ENCODE data around the gene TRAPPC1. TPM values are rescaled to one million over a fixed set of nuclear protein-coding genes. Genes with fewer than 3 reads are reported as not detected.

Gene TRAPPC1
- total RNA-seq, 4 donors from 2014 or later, result 24.1 to 39.3 (median 36.8) TPM

- peaks cover 0 to 80% (median 33%) of the 10 kb centered on the region in 4 donors for H3K4me1 ChIP-seq
- H3K36me3 ChIP-seq, result peaks cover 0 to 12% (median 0%) of the 10 kb centered on the region in 3 donors
- no peaks in the 10 kb centered on the region for H3K9me3 ChIP-seq
- TF ChIP-seq EP300 (IDR thresholded peaks at IDR 0.05) (no peak), CTCF (IDR thresholded peaks at IDR 0.05) (no peak)
- H3K4me3 ChIP-seq, result peak overlapping the region; percentile 47 to 88 (median 50)
- H3K27me3 ChIP-seq, result no peaks in the 10 kb centered on the region
- 1% methylated on average over 3 of the region's 3 CpGs for WGBS, 2 donors
- H3K27ac ChIP-seq, result peak overlapping the region; percentile 62 to 95 (median 85)
- DNase-seq (ENCODE audit: low spot score in 2 of 2), result no peak
Observed at GRCh38 chr17:7883781-7884386, 47.9 kb downstream of the TRAPPC1 start.

GRCh38 chr17:7882629-7883028 is 49.1 kb downstream of the TRAPPC1 start:
- Histone ChIP-seq H3K4me3 (peak overlapping the region in 1 of 4 donors; percentile 2), H3K27ac (peak overlapping the region; percentile 62 to 95 (median 85)), H3K36me3 (peaks cover 0 to 17% (median 0%) of the 10 kb centered on the region in 3 donors), H3K4me1 (peaks cover 0 to 69% (median 21%) of the 10 kb centered on the region in 4 donors), H3K27me3 (no peaks in the 10 kb centered on the region), H3K9me3 (no peaks in the 10 kb centered on the region)
- TF ChIP-seq POLR2A (IDR thresholded peaks at IDR 0.05) (peak in 1 of 2 donors; percentile 57), EP300 (IDR thresholded peaks at IDR 0.05) (peak in 1 of 2 donors; percentile 69), CTCF (IDR thresholded peaks at IDR 0.05) (no peak)
- no peak for DNase-seq (ENCODE audit: low spot score in 2 of 2)
- 72 to 75% methylated on average over 3 of the region's 3 CpGs for WGBS, 2 donors

- no peak for TF ChIP-seq POLR2A (IDR thresholded peaks at IDR 0.05)
- TF ChIP-seq CTCF (IDR thresholded peaks at IDR 0.05), result no peak
- no peak for TF ChIP-seq EP300 (IDR thresholded peaks at IDR 0.05)
- peaks cover 0 to 65% (median 18%) of the 10 kb centered on the region in 4 donors for H3K4me1 ChIP-seq
- DNase-seq (ENCODE audit: low spot score in 2 of 2), result no peak
- no peaks in the 10 kb centered on the region for H3K9me3 ChIP-seq
- no peak overlapping the region for H3K4me3 ChIP-seq
- 68 to 74% methylated on average over 7 of the region's 7 CpGs for WGBS, 2 donors
- peak overlapping the region in 2 of 4 donors; percentile 91 to 95 for H3K27ac ChIP-seq
- H3K27me3 ChIP-seq, result no peaks in the 10 kb centered on the region
- H3K36me3 ChIP-seq, result peaks cover 0 to 17% (median 0%) of the 10 kb centered on the region in 3 donors
Observed at GRCh38 chr17:7882068-7882467, 49.7 kb downstream of the TRAPPC1 start.

- Histone ChIP-seq H3K36me3 (peaks cover 0 to 17% (median 0%) of the 10 kb centered on the region in 3 donors), H3K27ac (peak overlapping the region in 2 of 4 donors; percentile 91 to 95), H3K4me3 (no peak overlapping the region), H3K27me3 (no peaks in the 10 kb centered on the region), H3K9me3 (no peaks in the 10 kb centered on the region), H3K4me1 (peaks cover 0 to 59% (median 13%) of the 10 kb centered on the region in 4 donors)
- no peak for DNase-seq (ENCODE audit: low spot score in 2 of 2)
- TF ChIP-seq EP300 (IDR thresholded peaks at IDR 0.05) (no peak), POLR2A (IDR thresholded peaks at IDR 0.05) (no peak), CTCF (IDR thresholded peaks at IDR 0.05) (no peak)
- 43 to 47% methylated on average over 7 of the region's 7 CpGs for WGBS, 2 donors
Observed at GRCh38 chr17:7881276-7882054, 50.3 kb downstream of the TRAPPC1 start.

Small RNA genes within 50 kb of the gene (small RNA-seq; reads per million reads assigned to genes)
- 1.1 reads per million, percentile 25 among the genes with 10 or more reads in this experiment for gene SCARNA21

Other genes with a start within 250 kb of the TRAPPC1 start
- gene TP53, start 244.5 kb downstream of the TRAPPC1 start, total RNA-seq, result 10 to 100 TPM; 26.7 to 32.1 (median 30.0) TPM
- gene WRAP53, start 243.5 kb downstream of the TRAPPC1 start, total RNA-seq, result 1 to 10 TPM; 3.6 to 8.0 (median 4.8) TPM
- under 1 TPM in 2 of 4 donors, not detected in 2; 0.20 to 0.21 TPM for gene EFNB3, start 226.7 kb downstream of the TRAPPC1 start, total RNA-seq
- gene DNAH2, start 214.2 kb downstream of the TRAPPC1 start, total RNA-seq, result 1 to 10 TPM in 1 of 4 donors, under 1 TPM in 3; under 0.01 to 1.4 (median under 0.01) TPM
- gene KDM6B, start 97.7 kb downstream of the TRAPPC1 start, total RNA-seq, result 10 to 100 TPM in 2 of 4 donors, 1 to 10 TPM in 2; 7.5 to 10.8 (median 9.7) TPM
- 10 to 100 TPM in 3 of 4 donors, 1 to 10 TPM in 1; 9.2 to 41.7 (median 25.6) TPM for gene TMEM88, start 76.9 kb downstream of the TRAPPC1 start, total RNA-seq
- gene NAA38, start 74.4 kb downstream of the TRAPPC1 start, total RNA-seq, result 100 to 1,000 TPM; 104 to 198 (median 167) TPM
- 10 to 100 TPM in 2 of 4 donors, 1 to 10 TPM in 2; 9.4 to 13.6 (median 11.1) TPM for gene CYB5D1, start 73.9 kb downstream of the TRAPPC1 start, total RNA-seq
- gene CHD3, start 43.2 kb downstream of the TRAPPC1 start, total RNA-seq, result 100 to 1,000 TPM in 3 of 4 donors, 10 to 100 TPM in 1; 80.4 to 202 (median 125) TPM
- gene RNF227, start 15.7 kb downstream of the TRAPPC1 start, total RNA-seq, result 10 to 100 TPM in 1 of 4 donors, 1 to 10 TPM in 3; 2.6 to 41.2 (median 3.8) TPM
- gene KCNAB3, start 2.1 kb downstream of the TRAPPC1 start, total RNA-seq, result 1 to 10 TPM; 1.1 to 6.0 (median 1.4) TPM
- gene CNTROB, start 260 bp upstream of the TRAPPC1 start, total RNA-seq, result 10 to 100 TPM; 22.4 to 38.0 (median 28.0) TPM
- under 1 TPM in 1 of 4 donors, not detected in 3; 0.30 TPM for gene GUCY2D, start 70.7 kb upstream of the TRAPPC1 start, total RNA-seq
- gene ALOX15B, start 107.1 kb upstream of the TRAPPC1 start, total RNA-seq, result 10 to 100 TPM in 2 of 4 donors, 1 to 10 TPM in 2; 3.8 to 22.8 (median 9.3) TPM
- gene ALOX12B, start 155.8 kb upstream of the TRAPPC1 start, total RNA-seq, result not detected
- not detected for gene ALOXE3, start 186.6 kb upstream of the TRAPPC1 start, total RNA-seq
- 1 to 10 TPM in 1 of 4 donors, not detected in 3; 2.1 TPM for gene HES7, start 192.2 kb upstream of the TRAPPC1 start, total RNA-seq
- gene PER1, start 220.5 kb upstream of the TRAPPC1 start, total RNA-seq, result 100 to 1,000 TPM; 157 to 328 (median 204) TPM
- gene VAMP2, start 231.0 kb upstream of the TRAPPC1 start, total RNA-seq, result 10 to 100 TPM; 48.0 to 72.1 (median 59.0) TPM
- 10 to 100 TPM; 28.2 to 47.1 (median 38.2) TPM for gene TMEM107, start 244.4 kb upstream of the TRAPPC1 start, total RNA-seq